ENCODE data around the gene TTC9.

- no peak for TF ChIP-seq POLR2A (IDR thresholded peaks at IDR 0.05)
- no peak for TF ChIP-seq CTCF (IDR thresholded peaks at IDR 0.05)
Measured at GRCh38 chr14:70713096-70713495, 71.4 kb downstream of the TTC9 start.
